ENCODE measurements around the gene VPS26C. TPM values are rescaled to one million over a fixed set of nuclear protein-coding genes. Genes with fewer than 3 reads are reported as not detected.

The VPS26C gene
- total and polyA plus RNA-seq, 2 of the 13 experiments (the other 11 are each of a cell fraction or from before 2014, with no cell fraction given), result 30.3 to 39.7 TPM

- ATAC-seq (no peak), FAIRE-seq (no peak), DNase-seq (ENCODE audit: low spot score) (no peak)
- in situ Hi-C loops (cut with HindIII; ENCODE audit: extremely low pct_ligation_motif_present, low pct_unique_long_range_greater_than_20kb) (no loop called here), intact Hi-C loops (cut with micrococcal nuclease; ENCODE audit: unreplicated experiment) (no loop called here)
- Histone ChIP-seq H3K36me3 (replicated peaks in 1 of 2; ENCODE audit: control insufficient read depth in 1 of 2, insufficient read depth in 2 of 2, low read length in 2 of 2) (peaks cover 24 to 75% of the 10 kb centered on the region in 2 experiments; a peak in 4 of 5 replicates), H3K9ac (ENCODE audit: insufficient read depth, low read depth, low read length) (no peak overlapping the region), H3K27me3 (ENCODE audit: control insufficient read depth in 1 of 2, insufficient read depth in 2 of 2, low read length in 2 of 2) (no peaks in the 10 kb centered on the region), H3K79me2 (ENCODE audit: insufficient read depth, low read length) (peaks cover 29% of the 10 kb centered on the region), H4K20me1 (ENCODE audit: insufficient read depth, low read length) (no peaks in the 10 kb centered on the region), H3K9me3 (ENCODE audit: low read length) (no peaks in the 10 kb centered on the region), H3K4me2 (ENCODE audit: low read depth, low read length) (no peak overlapping the region), H3K4me3 (replicated peaks in 1 of 3; ENCODE audit: insufficient read depth in 1 of 3, low read depth in 2 of 3, low read length in 3 of 3) (no peak overlapping the region), H3K27ac (ENCODE audit: extremely low read length, insufficient read depth, low read length) (no peak overlapping the region), H2AFZ (ENCODE audit: low read length) (no peak overlapping the region), H3K4me1 (ENCODE audit: insufficient read depth, low read length) (peaks cover 8% of the 10 kb centered on the region; the same call in 1 of the 2 replicates)
- BruUV-seq (replicated peaks), result no TSS peak
- 0 out of 2 replicates have a peak, but pooled peaks have one; percentile 28 for TF ChIP-seq RBFOX2 (IDR thresholded peaks at IDR 0.05; ENCODE audit: low read depth, low read length)
- no peak for TF ChIP-seq GATAD2A (CRISPR knock-in tag; IDR thresholded peaks at IDR 0.05)
- TF ChIP-seq, protein P1, sequence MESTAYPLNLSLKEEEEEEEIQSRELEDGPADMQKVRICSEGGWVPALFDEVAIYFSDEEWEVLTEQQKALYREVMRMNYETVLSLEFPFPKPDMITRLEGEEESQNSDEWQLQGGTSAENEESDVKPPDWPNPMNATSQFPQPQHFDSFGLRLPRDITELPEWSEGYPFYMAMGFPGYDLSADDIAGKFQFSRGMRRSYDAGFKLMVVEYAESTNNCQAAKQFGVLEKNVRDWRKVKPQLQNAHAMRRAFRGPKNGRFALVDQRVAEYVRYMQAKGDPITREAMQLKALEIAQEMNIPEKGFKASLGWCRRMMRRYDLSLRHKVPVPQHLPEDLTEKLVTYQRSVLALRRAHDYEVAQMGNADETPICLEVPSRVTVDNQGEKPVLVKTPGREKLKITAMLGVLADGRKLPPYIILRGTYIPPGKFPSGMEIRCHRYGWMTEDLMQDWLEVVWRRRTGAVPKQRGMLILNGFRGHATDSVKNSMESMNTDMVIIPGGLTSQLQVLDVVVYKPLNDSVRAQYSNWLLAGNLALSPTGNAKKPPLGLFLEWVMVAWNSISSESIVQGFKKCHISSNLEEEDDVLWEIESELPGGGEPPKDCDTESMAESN (CRISPR knock-in tag; conservative IDR thresholded peaks at IDR 0.05), result no peak
- ChIA-PET CTCF (ENCODE audit: low intra/inter-chr PET ratio, low total read pairs) (no interaction called here), POLR2A (no interaction called here)
- over 99% methylated on average over 14 of the region's 16 CpGs for WGBS (ENCODE audit: low lambda C conversion rate)
Observed at GRCh38 chr21:37228003-37228400, 39.1 kb downstream of the VPS26C start.

DNA sequence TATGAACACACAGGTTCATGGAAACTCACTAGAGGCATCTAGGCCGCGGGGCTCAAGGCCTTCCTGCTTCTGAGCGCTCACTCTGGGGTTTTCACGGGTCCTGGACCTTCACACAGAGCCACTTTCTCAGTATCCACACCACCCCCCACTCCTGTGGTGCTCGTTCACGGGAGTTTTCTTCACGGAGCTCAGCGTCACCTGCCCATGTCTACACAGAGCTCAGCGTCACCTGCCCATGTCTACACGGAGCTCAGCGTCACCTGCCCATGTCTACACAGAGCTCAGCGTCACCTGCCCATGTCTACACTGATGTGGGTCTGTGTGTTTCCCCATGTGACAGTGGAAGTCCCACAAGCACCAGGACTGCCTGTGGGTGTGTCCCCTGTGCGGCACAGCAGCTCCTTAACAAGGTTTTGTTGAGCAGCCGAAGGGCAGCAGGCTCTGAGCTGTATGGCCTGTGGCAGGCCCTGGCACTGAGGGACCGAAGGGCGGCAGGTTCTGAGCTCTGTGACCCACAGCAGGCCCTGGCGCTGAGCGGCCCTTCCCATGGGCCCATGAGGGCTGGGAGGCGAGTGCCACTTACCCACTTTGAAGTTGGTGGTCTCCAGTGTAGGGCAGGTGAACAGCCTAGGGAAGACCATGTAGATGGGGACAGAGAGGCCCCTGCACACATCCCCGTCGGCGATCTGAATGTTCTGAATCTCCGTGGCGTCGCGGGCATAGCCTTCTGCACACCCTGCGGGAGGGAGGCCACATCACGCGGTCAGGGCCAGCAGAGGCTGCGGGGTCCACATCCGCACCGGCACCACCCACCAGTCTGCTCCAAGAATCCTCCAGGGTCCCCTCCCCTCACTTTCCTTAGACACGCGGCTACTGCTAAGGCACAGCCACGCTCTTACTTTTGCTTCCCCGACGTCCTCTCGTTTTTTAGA is 39.8 kb downstream of the VPS26C start:
- in situ Hi-C loops (cut with HindIII; ENCODE audit: extremely low pct_ligation_motif_present, low pct_unique_long_range_greater_than_20kb), result no loop called here
- WGBS (ENCODE audit: low lambda C conversion rate), result 97% methylated on average over 30 of the region's 38 CpGs

More for the DNA sequence above, 39.8 kb downstream of the VPS26C start:
- Histone ChIP-seq H3K9ac (ENCODE audit: insufficient read depth, low read depth, low read length) (no peak overlapping the region), H3K4me1 (ENCODE audit: insufficient read depth, low read length) (peaks cover 11% of the 10 kb centered on the region; the same call in 1 of the 2 replicates), H3K4me2 (ENCODE audit: low read depth, low read length) (no peak overlapping the region), H3K27ac (ENCODE audit: extremely low read length, insufficient read depth, low read length) (no peak overlapping the region), H2AFZ (ENCODE audit: low read length) (no peak overlapping the region), H3K4me3 (replicated peaks in 1 of 3; ENCODE audit: insufficient read depth in 1 of 3, low read depth in 2 of 3, low read length in 3 of 3) (no peak overlapping the region), H3K27me3 (ENCODE audit: control insufficient read depth in 1 of 2, insufficient read depth in 2 of 2, low read length in 2 of 2) (no peaks in the 10 kb centered on the region), H3K36me3 (replicated peaks in 1 of 2; ENCODE audit: control insufficient read depth in 1 of 2, insufficient read depth in 2 of 2, low read length in 2 of 2) (peaks cover 24 to 68% of the 10 kb centered on the region in 2 experiments; a peak in 4 of 5 replicates), H3K9me3 (ENCODE audit: low read length) (no peaks in the 10 kb centered on the region), H4K20me1 (ENCODE audit: insufficient read depth, low read length) (no peaks in the 10 kb centered on the region), H3K79me2 (ENCODE audit: insufficient read depth, low read length) (peaks cover 31% of the 10 kb centered on the region)
- ChIA-PET POLR2A (no interaction called here), CTCF (ENCODE audit: low intra/inter-chr PET ratio, low total read pairs) (no interaction called here)
- intact Hi-C loops (cut with micrococcal nuclease; ENCODE audit: unreplicated experiment), result no loop called here
- TF ChIP-seq ZSCAN31 (CRISPR knock-in tag; IDR thresholded peaks at IDR 0.05; ENCODE audit: low read depth) (no peak), RBFOX2 (IDR thresholded peaks at IDR 0.05; ENCODE audit: low read depth, low read length) (peak; percentile 23; the same call in 1 of the 2 replicates), AGO1 (IDR thresholded peaks at IDR 0.05; ENCODE audit: low read depth, low read length, poor library complexity, severe bottlenecking) (no peak)
- ATAC-seq (no peak; the same call in 2 of the 3 replicates), DNase-seq (ENCODE audit: low spot score) (no peak), FAIRE-seq (no peak)
- no TSS peak for BruUV-seq (replicated peaks)

All from HepG2 (cell line).